Fibroblast of mammary gland (primary cell): Measurements from ENCODE around the gene WDHD1.

Experiments
- DNase-seq: peaks from one replicate; pipeline ENCODE4 v3.0.0-alpha.2; 2010; ENCODE audit warnings: low read depth
- H3K4me3 ChIP-seq: 2 replicates; pipeline ENCODE4 v1.5.1; 2011; ENCODE audit warnings: low read depth, mild to moderate bottlenecking, low read length, moderate library complexity; ENCODE audit not compliant: control insufficient read depth
- TF ChIP-seq, protein P1 (sequence below): conservative IDR thresholded peaks from 2 replicates; pipeline ENCODE4 v1.5.1; 2011; ENCODE audit warnings: low read depth, low read length, inconsistent platforms; ENCODE audit not compliant: control insufficient read depth, insufficient read depth

The WDHD1 gene

GRCh38 chr14:54890788-54891187 is 136.1 kb downstream of the WDHD1 start:
- no peak for DNase-seq
- H3K4me3 ChIP-seq, result no peak overlapping the region
- TF ChIP-seq, protein P1, sequence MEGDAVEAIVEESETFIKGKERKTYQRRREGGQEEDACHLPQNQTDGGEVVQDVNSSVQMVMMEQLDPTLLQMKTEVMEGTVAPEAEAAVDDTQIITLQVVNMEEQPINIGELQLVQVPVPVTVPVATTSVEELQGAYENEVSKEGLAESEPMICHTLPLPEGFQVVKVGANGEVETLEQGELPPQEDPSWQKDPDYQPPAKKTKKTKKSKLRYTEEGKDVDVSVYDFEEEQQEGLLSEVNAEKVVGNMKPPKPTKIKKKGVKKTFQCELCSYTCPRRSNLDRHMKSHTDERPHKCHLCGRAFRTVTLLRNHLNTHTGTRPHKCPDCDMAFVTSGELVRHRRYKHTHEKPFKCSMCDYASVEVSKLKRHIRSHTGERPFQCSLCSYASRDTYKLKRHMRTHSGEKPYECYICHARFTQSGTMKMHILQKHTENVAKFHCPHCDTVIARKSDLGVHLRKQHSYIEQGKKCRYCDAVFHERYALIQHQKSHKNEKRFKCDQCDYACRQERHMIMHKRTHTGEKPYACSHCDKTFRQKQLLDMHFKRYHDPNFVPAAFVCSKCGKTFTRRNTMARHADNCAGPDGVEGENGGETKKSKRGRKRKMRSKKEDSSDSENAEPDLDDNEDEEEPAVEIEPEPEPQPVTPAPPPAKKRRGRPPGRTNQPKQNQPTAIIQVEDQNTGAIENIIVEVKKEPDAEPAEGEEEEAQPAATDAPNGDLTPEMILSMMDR, result no peak

DNA sequence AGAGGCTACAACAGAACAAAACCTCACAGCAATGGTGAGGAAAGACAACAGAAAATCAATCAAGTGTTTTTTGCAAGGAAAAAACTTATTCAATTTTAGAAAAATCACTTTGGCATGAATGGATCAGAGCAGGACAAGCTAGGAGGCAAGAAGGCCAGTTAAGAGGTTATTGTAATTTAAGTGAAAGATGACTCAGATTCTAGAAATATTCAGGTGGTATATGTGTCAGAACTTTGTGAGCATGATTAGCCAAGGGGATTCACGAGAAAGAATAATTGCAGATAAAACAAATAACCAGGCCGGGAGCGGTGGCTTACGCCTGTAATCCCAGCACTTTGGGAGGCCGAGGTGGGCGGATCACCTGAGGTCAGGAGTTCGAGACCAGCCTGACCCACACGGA is 137.0 kb downstream of the WDHD1 start:
- TF ChIP-seq, protein P1, result no peak
- no peak for DNase-seq
- no peak overlapping the region for H3K4me3 ChIP-seq
